ENCODE data around the gene PELI2.

GRCh38 chr14:56124327-56124726 is 6.1 kb downstream of the PELI2 start:
- TF ChIP-seq CTCF (IDR thresholded peaks at IDR 0.05; ENCODE audit: low read length), result no peak
- no peak for TF ChIP-seq EZH2 (IDR thresholded peaks at IDR 0.05; ENCODE audit: borderline replicate concordance, low read length)

Data from OCI-LY1 (cell line).